ENCODE measurements around the gene EEFSEC. TPM values are rescaled to one million over a fixed set of nuclear protein-coding genes. Genes with fewer than 3 reads are reported as not detected.

Gene EEFSEC
- total RNA-seq, 1 experiment from 2014 or later = 3.8 TPM

- in situ Hi-C loops (cut with HindIII; ENCODE audit: low pct_unique_long_range_greater_than_20kb, low sequenced_read_pairs) = no loop called here
These were observed 117.5 kb downstream of the EEFSEC start for GRCh38 chr3:128270559-128271492.

GRCh38 chr3:128271536-128272332, 118.5 kb downstream of the EEFSEC start:
- in situ Hi-C loops (cut with HindIII; ENCODE audit: low pct_unique_long_range_greater_than_20kb, low sequenced_read_pairs) = no loop called here

More at GRCh38 chr3:128270559-128271492, 117.5 kb downstream of the EEFSEC start:
- no peak for DNase-seq (ENCODE audit: low read depth, low spot score)

GRCh38 chr3:128273109-128273840, 120.0 kb downstream of the EEFSEC start:
- in situ Hi-C loops (cut with HindIII; ENCODE audit: low pct_unique_long_range_greater_than_20kb, low sequenced_read_pairs) = no loop called here
- no peak for DNase-seq (ENCODE audit: low read depth, low spot score)

More at GRCh38 chr3:128271536-128272332, 118.5 kb downstream of the EEFSEC start:
- DNase-seq (ENCODE audit: low read depth, low spot score) = no peak

- DNase-seq (ENCODE audit: low read depth, low spot score) = no peak
- in situ Hi-C loops (cut with HindIII; ENCODE audit: low pct_unique_long_range_greater_than_20kb, low sequenced_read_pairs) = no loop called here
These were observed 120.7 kb downstream of the EEFSEC start for GRCh38 chr3:128273841-128274573.

GRCh38 chr3:128274837-128275236, 121.6 kb downstream of the EEFSEC start:
- DNase-seq (ENCODE audit: low read depth, low spot score) = no peak
- in situ Hi-C loops (cut with HindIII; ENCODE audit: low pct_unique_long_range_greater_than_20kb, low sequenced_read_pairs) = no loop called here

- DNase-seq (ENCODE audit: low read depth, low spot score) = no peak
These were observed 122.2 kb downstream of the EEFSEC start for GRCh38 chr3:128275316-128276145.

GRCh38 chr3:128276146-128276435, 122.8 kb downstream of the EEFSEC start:
- no peak for DNase-seq (ENCODE audit: low read depth, low spot score)
- in situ Hi-C loops (cut with HindIII; ENCODE audit: low pct_unique_long_range_greater_than_20kb, low sequenced_read_pairs) = no loop called here

More at GRCh38 chr3:128275316-128276145, 122.2 kb downstream of the EEFSEC start:
- in situ Hi-C loops (cut with HindIII; ENCODE audit: low pct_unique_long_range_greater_than_20kb, low sequenced_read_pairs) = no loop called here

GRCh38 chr3:128276577-128277183, 123.4 kb downstream of the EEFSEC start:
- in situ Hi-C loops (cut with HindIII; ENCODE audit: low pct_unique_long_range_greater_than_20kb, low sequenced_read_pairs) = no loop called here
- DNase-seq (ENCODE audit: low read depth, low spot score) = no peak

- in situ Hi-C loops (cut with HindIII; ENCODE audit: low pct_unique_long_range_greater_than_20kb, low sequenced_read_pairs) = no loop called here
- DNase-seq (ENCODE audit: low read depth, low spot score) = no peak
These were observed 124.2 kb downstream of the EEFSEC start for GRCh38 chr3:128277378-128278069.

GRCh38 chr3:128278130-128278529, 124.8 kb downstream of the EEFSEC start:
- no peak for DNase-seq (ENCODE audit: low read depth, low spot score)
- in situ Hi-C loops (cut with HindIII; ENCODE audit: low pct_unique_long_range_greater_than_20kb, low sequenced_read_pairs) = no loop called here

- in situ Hi-C loops (cut with HindIII; ENCODE audit: low pct_unique_long_range_greater_than_20kb, low sequenced_read_pairs) = no loop called here
- DNase-seq (ENCODE audit: low read depth, low spot score) = no peak
These were observed 125.7 kb downstream of the EEFSEC start for GRCh38 chr3:128278761-128279600.

GRCh38 chr3:128279601-128279880, 126.3 kb downstream of the EEFSEC start:
- in situ Hi-C loops (cut with HindIII; ENCODE audit: low pct_unique_long_range_greater_than_20kb, low sequenced_read_pairs) = no loop called here
- no peak for DNase-seq (ENCODE audit: low read depth, low spot score)

- no peak for DNase-seq (ENCODE audit: low read depth, low spot score)
- in situ Hi-C loops (cut with HindIII; ENCODE audit: low pct_unique_long_range_greater_than_20kb, low sequenced_read_pairs) = no loop called here
These were observed 127.3 kb downstream of the EEFSEC start for GRCh38 chr3:128280481-128281052.

- DNase-seq (ENCODE audit: low read depth, low spot score) = no peak
- in situ Hi-C loops (cut with HindIII; ENCODE audit: low pct_unique_long_range_greater_than_20kb, low sequenced_read_pairs) = no loop called here
These were observed 127.8 kb downstream of the EEFSEC start for GRCh38 chr3:128281056-128281455.

All from SK-MEL-5 (cell line).